HepG2 (cell line): ENCODE results near the gene HIPK3. TPM values are rescaled to one million over a fixed set of nuclear protein-coding genes. Genes with fewer than 3 reads are reported as not detected.

ENCODE experiments used
- ATAC-seq: fragments of 200-7000 bp; cut with Tn5 transposase; 3 replicates; pipeline ENCODE4 v1.9.1; 2020; ENCODE audit warnings: mild to moderate bottlenecking, moderate library complexity
- BruUV-seq: library from RNA; stranded (reverse); fragments of 400-500 nt; replicated peaks from 2 replicates; lab custom pipeline; 2021; lab: Mats Ljungman, UMichigan
- CTCF ChIA-PET: fragments of 300-600 bp; formaldehyde crosslinking; extraction: SDS; loops from one replicate; lab custom pipeline; 2021; ENCODE audit warnings: low total read pairs, inconsistent platforms, low intra/inter-chr PET ratio; lab: Yijun Ruan, JAX
- POLR2A ChIA-PET: fragments of 350-600 bp; sonication (Branson Sonifier 250); formaldehyde crosslinking; loops from one replicate; lab custom pipeline; 2020; ENCODE audit warnings: antibody characterized with exemption, inconsistent platforms; lab: Yijun Ruan, JAX
- DNase-seq: peaks from one replicate; pipeline ENCODE4 v3.0.0-alpha.2; 2015; ENCODE audit warnings: low spot score
- FAIRE-seq: peaks from 3 replicates; lab custom pipeline; 2011; peaks lifted over from hg19 to GRCh38; lab: Jason Lieb, UNC
- H2AFZ ChIP-seq: one replicate; pipeline ENCODE4 v1.6.1; 2011; ENCODE audit warnings: low read length, inconsistent platforms
- H3K27ac ChIP-seq: fragments of 300-600 bp; 3 replicates; pipeline ENCODE4 v1.8.0; 2011; ENCODE audit warnings: mixed run types, mild to moderate bottlenecking, mixed read lengths, low read length, inconsistent platforms; ENCODE audit not compliant: insufficient read depth; ENCODE audit errors: extremely low read length
- H3K27me3 ChIP-seq, 2 experiments: fragments of 200-600 bp in 1 of 2; 2 replicates in 1 of 2; 3 replicates in 1 of 2; pipeline versions ENCODE4 v1.6.0 to v1.8.0; 2011; ENCODE audit warnings: low read length in 2 of 2, mild to moderate bottlenecking in 2 of 2, moderate library complexity in 2 of 2, inconsistent platforms in 1 of 2; ENCODE audit not compliant: insufficient read depth in 2 of 2, control insufficient read depth in 1 of 2
- H3K36me3 ChIP-seq, 2 experiments: fragments of 200-600 bp in 1 of 2; replicated peaks in 1 of 2; 2 replicates in 1 of 2; 3 replicates in 1 of 2; pipeline versions ENCODE4 v1.5.1 to v1.8.0; 2011; ENCODE audit warnings: low read length in 2 of 2, inconsistent platforms in 1 of 2; ENCODE audit not compliant: insufficient read depth in 2 of 2, control insufficient read depth in 1 of 2
- H3K4me1 ChIP-seq: 2 replicates; pipeline ENCODE4 v1.5.1; 2012; ENCODE audit warnings: low read length, inconsistent platforms; ENCODE audit not compliant: insufficient read depth
- H3K4me2 ChIP-seq: 2 replicates; pipeline ENCODE4 v1.6.0; 2011; ENCODE audit warnings: low read depth, low read length, inconsistent platforms
- H3K4me3 ChIP-seq, 3 experiments: fragments of 200-600 bp in 1 of 3; sonication (generic), shearing (Covaris generic) in 1 of 3; replicated peaks in 1 of 3; 2 replicates each; pipeline ENCODE4 v1.5.1; 2011 to 2016; ENCODE audit warnings: low read length in 3 of 3, inconsistent platforms in 2 of 3, low read depth in 2 of 3, mild to moderate bottlenecking in 2 of 3, control low read depth in 1 of 3, mixed read lengths in 1 of 3; ENCODE audit not compliant: insufficient read depth in 1 of 3
- H3K79me2 ChIP-seq: one replicate; pipeline ENCODE4 v1.6.1; 2011; ENCODE audit warnings: low read length, inconsistent platforms; ENCODE audit not compliant: insufficient read depth
- H3K9ac ChIP-seq: 2 replicates; pipeline ENCODE4 v1.6.0; 2011; ENCODE audit warnings: mild to moderate bottlenecking, low read depth, low read length, inconsistent platforms; ENCODE audit not compliant: insufficient read depth
- H3K9me3 ChIP-seq: 2 replicates; pipeline ENCODE4 v1.5.1; 2012; ENCODE audit warnings: mild to moderate bottlenecking, low read length
- H4K20me1 ChIP-seq: 2 replicates; pipeline ENCODE4 v1.6.0; 2011; ENCODE audit warnings: inconsistent platforms, mild to moderate bottlenecking, low read length, moderate library complexity; ENCODE audit not compliant: insufficient read depth
- CEBPB ChIP-seq: IDR thresholded peaks from 2 replicates; pipeline ENCODE4 v1.6.1; 2011; ENCODE audit warnings: low read depth, low read length, improper control_type of control experiment, borderline replicate concordance
- HDAC2 ChIP-seq: sonication (generic); formaldehyde crosslinking; IDR thresholded peaks from 2 replicates; pipeline ENCODE4 v1.4.0; 2020; ENCODE audit warnings: missing genetic modification reagents
- KLF9 ChIP-seq: IDR thresholded peaks from 2 replicates; pipeline ENCODE4 v1.6.1; 2016; ENCODE audit warnings: low read depth
- MATR3 ChIP-seq: sonication (generic); formaldehyde crosslinking; IDR thresholded peaks from 2 replicates; pipeline ENCODE4 v1.4.0; 2020; ENCODE audit warnings: missing genetic modification reagents
- PCBP2 ChIP-seq: fragments of 200-400 bp; formaldehyde crosslinking; optimal IDR thresholded peaks from 2 replicates; pipeline ENCODE3; 2018; ENCODE audit warnings: low read length, low read depth; ENCODE audit not compliant: poor library complexity, severe bottlenecking
- POGZ ChIP-seq: sonication (generic); formaldehyde crosslinking; IDR thresholded peaks from 2 replicates; pipeline ENCODE4 v1.4.0; 2020; ENCODE audit warnings: mild to moderate bottlenecking, missing genetic modification reagents
- SOX6 ChIP-seq, 2 experiments: fragments of 450-650 bp in 1 of 2; sonication (generic) in 1 of 2; formaldehyde crosslinking in 1 of 2; IDR thresholded peaks; 2 replicates each; pipeline versions ENCODE4 v1.4.0 to v1.6.1; 2017 to 2020; ENCODE audit warnings: antibody characterized with exemption in 1 of 2, mild to moderate bottlenecking in 1 of 2, missing genetic modification reagents in 1 of 2
- TCF12 ChIP-seq, 2 experiments: fragments of 450-650 bp in 1 of 2; sonication (generic) in 1 of 2; formaldehyde crosslinking in 1 of 2; IDR thresholded peaks; 2 replicates each; pipeline versions ENCODE4 v1.6.1 to v1.8.0; 2017 to 2022; ENCODE audit warnings: antibody characterized with exemption in 1 of 2, mild to moderate bottlenecking in 1 of 2, missing genetic modification reagents in 1 of 2, moderate library complexity in 1 of 2
- ZMYM2 ChIP-seq: sonication (generic); formaldehyde crosslinking; IDR thresholded peaks from 2 replicates; pipeline ENCODE4 v1.8.0; 2022; ENCODE audit warnings: mild to moderate bottlenecking, missing genetic modification reagents
- ZNF354B ChIP-seq: sonication (generic); formaldehyde crosslinking; IDR thresholded peaks from 2 replicates; pipeline ENCODE4 v1.8.0; 2022; ENCODE audit warnings: mild to moderate bottlenecking, missing genetic modification reagents
- ZNF773 ChIP-seq: sonication (generic); formaldehyde crosslinking; IDR thresholded peaks from 2 replicates; pipeline ENCODE4 v1.4.0; 2020; ENCODE audit warnings: missing genetic modification reagents, borderline replicate concordance
- WGBS: methylation state at CpG from one replicate; pipeline ENCODE4 v1.1.6; 2017; ENCODE audit warnings: low lambda C conversion rate; 5-methylcytosine and 5-hydroxymethylcytosine counted together
- in situ Hi-C: cut with HindIII; loops from 2 replicates; pipeline ENCODE4 v1.10.0; 2017; ENCODE audit warnings: low pct_unique_long_range_greater_than_20kb; ENCODE audit not compliant: extremely low pct_ligation_motif_present
- intact Hi-C: fragments of 100-400 bp; cut with micrococcal nuclease; formaldehyde crosslinking; loops from one replicate; pipeline ENCODE4 v1.10.0; 2022; ENCODE audit not compliant: unreplicated experiment
- polyA plus RNA-seq, 8 experiments: library from polyadenylated mRNA; depleted of rRNA in 3 of 8; stranded (reverse) in 7 of 8; unstranded in 1 of 8; fragments of >200 nt; fragmentation: Illumina TruSeq in 4 of 8; extraction: Trizol in 4 of 8; gene quantifications; 2 replicates each; pipeline versions ENCODE4 v1.2.1 to v1.2.3, GENCODE V29; 2011 to 2016; ENCODE audit warnings: low read depth in 4 of 8, missing spikeins in 1 of 8, mixed read lengths in 1 of 8; ENCODE audit not compliant: insufficient read depth in 1 of 8
- total RNA-seq, 5 experiments: library from RNA; depleted of rRNA; stranded (reverse); fragments of >200 nt; fragmentation: Illumina TruSeq; extraction: Trizol; gene quantifications; 2 replicates each; pipeline ENCODE4 v1.2.3, GENCODE V29; 2016; ENCODE audit warnings: low read depth in 1 of 5
- TF ChIP-seq, protein P1 (sequence below): sonication (generic); formaldehyde crosslinking; IDR thresholded peaks from 2 replicates; pipeline ENCODE4 v1.5.1; 2020; ENCODE audit warnings: mild to moderate bottlenecking, missing genetic modification reagents, borderline replicate concordance
- TF ChIP-seq, protein P2 (sequence below): sonication (generic); formaldehyde crosslinking; IDR thresholded peaks from 2 replicates; pipeline ENCODE4 v1.5.0; 2020; ENCODE audit warnings: mild to moderate bottlenecking, missing genetic modification reagents
- TF ChIP-seq, protein P3 (sequence below): sonication (generic); formaldehyde crosslinking; IDR thresholded peaks from 2 replicates; pipeline ENCODE4 v1.4.0; 2020; ENCODE audit warnings: mild to moderate bottlenecking, missing genetic modification reagents
- TF ChIP-seq, protein P4 (sequence below): sonication (generic); formaldehyde crosslinking; IDR thresholded peaks from 2 replicates; pipeline ENCODE4 v1.8.1; 2022; ENCODE audit warnings: low read depth, mild to moderate bottlenecking, missing genetic modification reagents

Gene HIPK3
- total and polyA plus RNA-seq, 2 of the 13 experiments (the other 11 are each of a cell fraction or from before 2014, with no cell fraction given) = 20.5 to 44.3 TPM

DNA sequence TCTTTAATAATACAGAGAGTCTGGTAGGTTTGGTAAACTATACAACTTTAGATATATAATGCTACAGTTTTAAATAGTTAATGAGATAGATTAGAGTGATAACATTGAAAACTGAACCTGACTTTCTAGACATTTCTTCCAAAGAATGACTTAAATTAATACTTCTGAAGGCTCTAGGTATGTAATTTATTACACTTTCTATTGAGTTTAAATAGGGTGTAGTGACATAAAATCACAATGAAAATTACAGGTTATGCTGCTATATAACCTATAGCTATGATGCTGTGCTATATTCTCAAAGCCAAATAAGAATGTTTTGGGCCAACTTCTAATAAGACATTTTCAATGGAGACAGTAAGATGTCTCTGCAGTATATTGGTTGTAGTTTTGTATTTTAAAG lies 7.7 kb downstream of the HIPK3 start (continued):
- TF ChIP-seq, protein P1, sequence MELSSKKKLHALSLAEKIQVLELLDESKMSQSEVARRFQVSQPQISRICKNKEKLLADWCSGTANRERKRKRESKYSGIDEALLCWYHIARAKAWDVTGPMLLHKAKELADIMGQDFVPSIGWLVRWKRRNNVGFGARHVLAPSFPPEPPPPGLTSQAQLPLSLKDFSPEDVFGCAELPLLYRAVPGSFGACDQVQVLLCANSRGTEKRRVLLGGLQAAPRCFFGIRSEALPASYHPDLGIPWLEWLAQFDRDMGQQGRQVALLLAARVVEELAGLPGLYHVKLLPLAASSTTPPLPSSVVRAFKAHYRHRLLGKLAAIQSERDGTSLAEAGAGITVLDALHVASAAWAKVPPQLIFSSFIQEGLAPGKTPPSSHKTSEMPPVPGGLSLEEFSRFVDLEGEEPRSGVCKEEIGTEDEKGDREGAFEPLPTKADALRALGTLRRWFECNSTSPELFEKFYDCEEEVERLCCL (CRISPR knock-in tag) = no peak

DNA sequence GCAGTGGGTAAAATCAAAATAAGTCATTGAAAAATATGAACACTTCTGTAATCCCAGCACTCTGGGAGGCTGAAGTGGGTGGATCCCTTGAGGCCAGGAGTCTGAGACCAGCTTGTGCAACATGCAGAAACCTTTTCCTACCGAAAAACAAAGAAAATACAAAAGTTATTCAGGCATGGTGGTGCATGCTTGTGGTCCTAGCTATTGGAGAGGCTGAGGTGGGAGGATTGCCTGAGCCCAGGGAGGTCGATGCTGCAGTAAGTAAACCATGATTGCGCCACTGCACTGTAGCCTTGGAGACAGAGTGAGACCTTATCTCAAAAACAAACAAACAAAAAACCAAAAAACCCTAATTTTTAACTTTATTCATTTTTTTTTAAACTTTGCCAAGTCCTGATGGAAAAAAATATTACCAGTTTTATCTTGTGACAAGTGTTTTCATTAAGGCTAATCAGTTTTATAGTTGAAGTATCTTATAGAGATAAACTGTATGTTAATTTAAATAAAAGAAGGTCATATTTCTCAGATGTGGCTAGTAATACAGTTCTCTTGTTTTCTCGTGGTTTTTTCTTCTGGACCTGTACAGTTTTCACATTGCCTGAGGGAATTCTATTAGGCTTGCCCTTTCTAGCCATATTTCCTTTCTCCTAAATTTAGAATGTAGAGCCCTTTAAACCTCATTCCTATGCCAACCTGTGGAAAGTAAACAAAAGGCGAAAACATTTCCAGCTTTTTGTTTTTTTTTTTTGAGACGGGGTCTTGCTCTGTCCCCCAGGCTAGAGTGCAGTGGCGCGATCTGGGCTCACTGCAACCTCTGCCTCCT lies 9.4 kb downstream of the HIPK3 start:
- intact Hi-C loops = loop anchor here (10.0 kb wide), 1 partner anchor 428 kb away; no protein-coding TSS in a partner anchor
- no peaks in the 10 kb centered on the region for H3K9me3 ChIP-seq
- ChIA-PET POLR2A (no interaction called here), CTCF (no interaction called here)
- ATAC-seq = peak; percentile 97
- no peak overlapping the region for H3K9ac ChIP-seq
- peaks cover 46% of the 10 kb centered on the region for H4K20me1 ChIP-seq
- H3K4me1 ChIP-seq = peaks cover 60% of the 10 kb centered on the region
- peak overlapping the region; percentile 2; the same call in 1 of the 2 replicates for H3K4me2 ChIP-seq
- no TSS peak for BruUV-seq
- no peaks in the 10 kb centered on the region for H3K36me3 ChIP-seq
- in situ Hi-C loops = no loop called here
- no peak overlapping the region for H2AFZ ChIP-seq
- H3K79me2 ChIP-seq = peaks cover 92% of the 10 kb centered on the region
- H3K4me3 ChIP-seq = no peak overlapping the region
- H3K27me3 ChIP-seq = no peaks in the 10 kb centered on the region
- DNase-seq = peak; percentile 75
- H3K27ac ChIP-seq = peak overlapping the region; percentile 90
- WGBS = 40% methylated on average over 8 of the region's 8 CpGs
- peak; percentile 81 for FAIRE-seq
- no peak for TF ChIP-seq TCF12 (IDR thresholded peaks at IDR 0.05)
- TF ChIP-seq TCF12 (CRISPR knock-in tag; IDR thresholded peaks at IDR 0.05) = no peak
- no peak for TF ChIP-seq SOX6 (IDR thresholded peaks at IDR 0.05)
- peak; percentile 52; the same call in 1 of the 2 replicates for TF ChIP-seq SOX6 (CRISPR knock-in tag; IDR thresholded peaks at IDR 0.05)
- peak; percentile 58; the same call in 1 of the 2 replicates for TF ChIP-seq HDAC2 (CRISPR knock-in tag)
- peak; percentile 94 for TF ChIP-seq CEBPB
- TF ChIP-seq ZNF354B (CRISPR knock-in tag) = no peak
- no peak for TF ChIP-seq MATR3
- peak; percentile 91 for TF ChIP-seq POGZ (CRISPR knock-in tag)
- TF ChIP-seq PCBP2 = no peak
- TF ChIP-seq, protein P2, sequence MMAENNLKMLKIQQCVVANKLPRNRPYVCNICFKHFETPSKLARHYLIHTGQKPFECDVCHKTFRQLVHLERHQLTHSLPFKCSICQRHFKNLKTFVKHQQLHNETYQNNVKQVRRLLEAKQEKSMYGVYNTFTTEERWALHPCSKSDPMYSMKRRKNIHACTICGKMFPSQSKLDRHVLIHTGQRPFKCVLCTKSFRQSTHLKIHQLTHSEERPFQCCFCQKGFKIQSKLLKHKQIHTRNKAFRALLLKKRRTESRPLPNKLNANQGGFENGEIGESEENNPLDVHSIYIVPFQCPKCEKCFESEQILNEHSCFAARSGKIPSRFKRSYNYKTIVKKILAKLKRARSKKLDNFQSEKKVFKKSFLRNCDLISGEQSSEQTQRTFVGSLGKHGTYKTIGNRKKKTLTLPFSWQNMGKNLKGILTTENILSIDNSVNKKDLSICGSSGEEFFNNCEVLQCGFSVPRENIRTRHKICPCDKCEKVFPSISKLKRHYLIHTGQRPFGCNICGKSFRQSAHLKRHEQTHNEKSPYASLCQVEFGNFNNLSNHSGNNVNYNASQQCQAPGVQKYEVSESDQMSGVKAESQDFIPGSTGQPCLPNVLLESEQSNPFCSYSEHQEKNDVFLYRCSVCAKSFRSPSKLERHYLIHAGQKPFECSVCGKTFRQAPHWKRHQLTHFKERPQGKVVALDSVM = peak; percentile 99
- TF ChIP-seq ZMYM2 (CRISPR knock-in tag) = peak; percentile 81
- TF ChIP-seq ZNF773 (CRISPR knock-in tag) = no peak
- TF ChIP-seq, protein P3, sequence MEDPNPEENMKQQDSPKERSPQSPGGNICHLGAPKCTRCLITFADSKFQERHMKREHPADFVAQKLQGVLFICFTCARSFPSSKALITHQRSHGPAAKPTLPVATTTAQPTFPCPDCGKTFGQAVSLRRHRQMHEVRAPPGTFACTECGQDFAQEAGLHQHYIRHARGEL (CRISPR knock-in tag) = no peak
- TF ChIP-seq KLF9 (CRISPR knock-in tag) = no peak
- TF ChIP-seq, protein P4, sequence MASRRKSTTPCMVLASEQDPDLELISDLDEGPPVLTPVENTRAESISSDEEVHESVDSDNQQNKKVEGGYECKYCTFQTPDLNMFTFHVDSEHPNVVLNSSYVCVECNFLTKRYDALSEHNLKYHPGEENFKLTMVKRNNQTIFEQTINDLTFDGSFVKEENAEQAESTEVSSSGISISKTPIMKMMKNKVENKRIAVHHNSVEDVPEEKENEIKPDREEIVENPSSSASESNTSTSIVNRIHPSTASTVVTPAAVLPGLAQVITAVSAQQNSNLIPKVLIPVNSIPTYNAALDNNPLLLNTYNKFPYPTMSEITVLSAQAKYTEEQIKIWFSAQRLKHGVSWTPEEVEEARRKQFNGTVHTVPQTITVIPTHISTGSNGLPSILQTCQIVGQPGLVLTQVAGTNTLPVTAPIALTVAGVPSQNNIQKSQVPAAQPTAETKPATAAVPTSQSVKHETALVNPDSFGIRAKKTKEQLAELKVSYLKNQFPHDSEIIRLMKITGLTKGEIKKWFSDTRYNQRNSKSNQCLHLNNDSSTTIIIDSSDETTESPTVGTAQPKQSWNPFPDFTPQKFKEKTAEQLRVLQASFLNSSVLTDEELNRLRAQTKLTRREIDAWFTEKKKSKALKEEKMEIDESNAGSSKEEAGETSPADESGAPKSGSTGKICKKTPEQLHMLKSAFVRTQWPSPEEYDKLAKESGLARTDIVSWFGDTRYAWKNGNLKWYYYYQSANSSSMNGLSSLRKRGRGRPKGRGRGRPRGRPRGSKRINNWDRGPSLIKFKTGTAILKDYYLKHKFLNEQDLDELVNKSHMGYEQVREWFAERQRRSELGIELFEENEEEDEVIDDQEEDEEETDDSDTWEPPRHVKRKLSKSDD (CRISPR knock-in tag) = no peak
